Dermis blood vessel endothelial cell (primary cell): ENCODE measurements around the gene C18orf63. TPM values are rescaled to one million over a fixed set of nuclear protein-coding genes. Genes with fewer than 3 reads are reported as not detected.

Experiments
- DNase-seq: peaks from one replicate; pipeline ENCODE4 v3.0.0; 2010
- total RNA-seq: library from RNA; depleted of rRNA; stranded (reverse); fragments of >200 nt; gene quantifications from 2 replicates; pipeline ENCODE4 v1.2.3, GENCODE V29; 2014

The C18orf63 gene
- total RNA-seq, 1 donor from 2014 or later = not detected

DNA sequence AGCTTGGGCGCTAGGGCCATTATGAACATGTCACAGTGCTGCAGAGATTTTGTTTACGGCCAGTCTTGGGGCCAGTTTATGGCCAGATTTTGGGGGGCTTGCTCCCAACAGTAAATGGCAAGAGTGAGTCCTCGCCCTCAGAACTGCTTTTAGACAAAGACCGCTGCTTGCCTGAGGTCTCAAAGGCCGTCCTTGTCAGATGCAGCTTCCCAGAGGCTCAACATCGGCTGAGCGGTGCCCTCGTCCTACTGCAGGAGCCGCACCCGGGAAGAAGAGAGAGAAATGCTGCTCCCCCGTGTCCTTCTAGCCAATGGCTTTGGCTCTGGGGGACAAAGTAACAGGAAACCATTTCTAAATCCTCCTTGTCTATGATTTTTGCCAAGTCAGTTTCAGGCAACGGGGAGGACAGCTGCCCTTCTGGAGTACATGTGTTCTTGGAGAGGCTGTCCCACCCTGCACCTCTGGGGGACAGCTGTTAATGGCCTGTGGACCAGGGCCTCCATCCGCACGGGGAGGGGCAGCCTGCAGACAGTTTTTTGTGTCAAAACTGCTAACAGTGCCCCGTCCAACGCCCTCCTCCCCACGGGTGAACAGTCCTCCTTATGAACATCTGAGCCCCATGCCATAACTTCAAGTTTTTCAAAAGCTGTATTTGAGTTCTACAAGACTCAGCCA lies 66.1 kb downstream of the C18orf63 start:
- no peak for DNase-seq

DNA sequence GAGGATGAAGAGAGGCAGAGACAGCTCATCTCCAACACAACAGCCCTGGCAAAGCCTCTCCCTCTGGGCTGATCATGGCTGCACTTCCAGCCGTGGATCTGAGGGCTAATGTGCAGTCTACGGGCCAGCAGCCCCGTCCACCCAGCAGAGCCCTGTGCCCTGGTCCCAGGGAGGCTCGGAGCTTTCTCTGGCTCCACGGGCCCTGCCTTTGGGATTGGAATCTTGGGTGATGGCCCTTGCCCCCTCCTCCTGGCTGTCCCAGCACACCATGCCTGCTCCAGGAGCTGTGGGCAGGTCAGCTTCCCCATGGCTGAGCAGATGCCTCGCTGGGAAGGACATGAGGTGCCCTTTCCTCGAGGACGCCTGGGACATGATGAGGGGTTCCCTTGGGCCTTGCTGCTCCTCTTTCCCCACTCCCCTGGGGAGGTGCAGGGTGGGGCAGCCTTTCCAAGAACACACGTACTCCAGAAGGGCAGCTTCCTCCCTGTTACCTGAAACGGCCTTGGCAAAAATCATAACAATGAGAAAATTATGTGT lies 66.9 kb downstream of the C18orf63 start:
- no peak for DNase-seq

DNA sequence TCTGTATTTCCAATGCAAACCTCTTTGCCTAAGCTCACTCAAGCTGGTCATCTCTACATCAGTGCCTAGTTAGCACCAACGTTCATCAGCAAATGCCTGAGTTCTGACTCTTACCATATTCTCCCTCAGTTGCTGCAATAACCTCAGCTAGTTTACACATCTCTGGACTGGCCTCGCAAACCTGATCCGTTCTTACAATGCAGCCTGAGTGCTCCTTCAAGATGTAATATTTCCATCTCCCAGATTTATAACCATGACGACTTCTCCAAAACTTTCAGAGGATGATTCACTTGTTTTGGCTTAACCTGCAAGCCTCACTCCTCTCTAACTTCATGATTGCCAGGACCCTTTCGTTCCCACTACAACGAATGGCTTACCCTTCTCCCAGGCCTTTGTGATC lies 71.7 kb downstream of the C18orf63 start:
- no peak for DNase-seq

DNA sequence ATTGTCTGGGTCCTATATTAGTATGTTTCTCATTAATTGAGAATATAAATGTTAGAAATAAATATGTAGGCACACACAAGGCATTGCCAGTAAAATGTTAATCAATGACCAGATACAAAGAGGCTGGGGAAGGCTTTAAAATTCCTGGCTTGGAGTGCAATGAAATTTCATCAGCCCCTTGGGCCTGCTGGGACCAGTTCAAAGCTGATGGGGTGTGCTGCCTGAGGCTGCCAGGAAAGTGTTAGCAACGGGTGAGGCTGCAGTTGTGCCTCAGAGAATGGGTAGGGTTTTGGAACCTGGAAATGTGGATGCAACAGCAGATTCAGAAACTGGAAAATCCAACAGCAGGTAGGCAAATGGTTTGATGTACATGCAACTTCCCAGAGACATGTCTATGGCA lies 72.6 kb downstream of the C18orf63 start:
- DNase-seq = no peak

DNA sequence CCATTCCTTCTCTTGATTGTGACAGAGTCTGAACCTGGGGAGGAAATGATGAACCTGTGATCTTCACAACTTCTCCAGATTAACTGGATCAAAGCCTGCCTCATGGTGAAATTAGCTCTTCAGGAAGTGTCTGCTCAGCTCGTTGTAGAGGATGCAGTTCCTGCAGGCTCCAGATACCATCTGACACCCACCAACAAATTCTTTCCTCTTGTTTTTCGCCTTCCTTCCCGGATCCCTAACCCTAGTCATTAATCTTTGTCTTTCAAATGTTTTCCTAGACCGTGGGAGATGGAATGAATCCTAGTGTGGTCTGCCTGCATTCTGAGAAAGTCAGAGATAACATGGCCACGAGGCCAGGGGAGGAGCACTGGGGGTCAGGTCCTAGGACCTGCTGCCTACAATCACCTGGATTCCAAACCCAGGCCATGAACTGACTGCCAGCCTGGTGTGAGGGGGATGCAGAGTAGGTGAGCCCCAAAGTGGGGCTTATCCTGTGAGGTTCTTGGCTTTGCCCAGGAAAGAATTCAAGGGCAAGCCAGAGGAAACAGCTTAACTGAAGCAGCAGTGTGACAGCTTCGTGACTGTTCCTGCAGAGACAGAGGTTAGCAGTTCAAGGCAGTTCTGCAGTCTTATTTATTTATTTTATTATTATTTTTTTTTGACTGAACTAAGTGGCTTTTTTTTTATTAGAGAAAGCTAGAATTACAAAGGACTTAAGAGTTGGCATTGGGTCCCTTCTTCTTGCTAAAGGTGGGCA lies 73.7 kb downstream of the C18orf63 start:
- DNase-seq = no peak

DNA sequence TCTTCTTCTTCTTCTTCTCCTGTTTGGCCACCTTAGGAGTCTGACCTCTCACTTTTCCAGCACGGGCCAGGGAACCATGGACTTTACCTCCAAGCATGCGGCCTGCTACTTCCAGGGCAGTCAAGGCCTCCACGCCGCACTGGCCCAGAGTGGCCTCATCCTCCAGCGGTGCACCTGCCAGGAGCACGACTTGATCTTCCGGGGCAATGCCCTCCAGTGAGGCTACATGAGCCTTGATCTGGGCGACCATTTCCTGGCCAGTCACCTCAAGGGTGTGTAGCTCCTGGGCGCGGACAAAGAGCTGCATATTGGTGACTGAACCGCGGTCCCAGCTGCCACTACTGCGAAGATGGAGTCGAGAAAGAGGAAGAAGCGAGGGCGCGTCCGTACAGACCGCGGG lies 74.4 kb downstream of the C18orf63 start:
- DNase-seq = no peak

DNA sequence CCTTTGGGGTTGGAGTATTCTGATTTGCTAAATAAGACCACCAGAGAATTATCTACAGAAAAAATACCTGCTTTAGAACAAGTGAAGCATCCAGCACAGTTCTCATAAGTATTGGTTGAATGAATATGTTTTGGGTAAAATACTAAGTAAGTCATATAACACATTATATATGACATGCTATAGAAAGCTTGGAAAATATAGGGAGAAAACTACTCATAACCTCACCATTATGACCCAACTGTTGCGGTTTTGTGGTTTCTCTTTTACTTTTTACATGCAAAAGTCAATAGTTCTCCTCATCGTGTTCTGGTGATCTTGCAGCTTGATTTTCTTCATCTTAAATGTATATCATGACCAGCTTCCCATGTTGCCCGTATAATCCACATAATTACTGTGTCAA lies 75.3 kb downstream of the C18orf63 start:
- DNase-seq = no peak

DNA sequence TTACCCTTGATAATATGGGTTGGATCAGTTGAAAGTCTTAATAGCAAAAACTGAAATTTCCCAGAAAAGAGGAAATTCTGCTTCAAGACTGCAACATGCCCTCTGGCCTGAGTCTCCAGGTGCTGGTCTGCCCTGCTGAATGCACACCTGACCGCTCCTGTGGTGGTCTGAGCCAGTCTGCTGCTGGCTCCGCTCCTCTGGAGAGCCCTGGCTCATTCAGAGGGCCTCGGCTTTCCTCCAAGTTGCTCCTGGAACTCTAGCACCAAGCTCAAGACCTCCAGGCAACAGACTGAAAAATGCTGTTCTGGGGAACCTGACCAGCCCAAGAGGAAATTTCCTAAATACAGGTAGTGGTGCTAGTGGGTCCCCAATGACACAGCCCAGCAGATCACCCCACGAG lies 76.7 kb downstream of the C18orf63 start:
- no peak for DNase-seq

DNA sequence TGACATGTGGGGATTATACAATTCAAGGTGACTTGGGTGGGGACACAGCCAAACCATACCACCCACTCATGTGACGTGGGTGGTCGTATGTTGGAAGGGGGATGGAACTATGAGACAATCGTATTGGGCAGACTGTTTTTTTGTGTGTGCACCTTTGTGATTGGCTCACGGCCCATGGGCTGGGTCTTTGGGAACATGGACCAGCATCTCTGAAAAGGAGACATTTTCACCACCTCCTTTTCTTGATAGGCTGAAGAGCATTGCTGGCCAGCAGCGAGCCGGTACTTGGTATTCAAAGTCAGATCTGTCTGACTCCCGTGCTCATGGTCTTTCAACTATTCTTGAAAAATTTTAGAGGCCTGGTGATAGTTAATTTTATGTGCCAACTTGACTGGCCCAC lies 79.4 kb downstream of the C18orf63 start:
- no peak for DNase-seq

DNA sequence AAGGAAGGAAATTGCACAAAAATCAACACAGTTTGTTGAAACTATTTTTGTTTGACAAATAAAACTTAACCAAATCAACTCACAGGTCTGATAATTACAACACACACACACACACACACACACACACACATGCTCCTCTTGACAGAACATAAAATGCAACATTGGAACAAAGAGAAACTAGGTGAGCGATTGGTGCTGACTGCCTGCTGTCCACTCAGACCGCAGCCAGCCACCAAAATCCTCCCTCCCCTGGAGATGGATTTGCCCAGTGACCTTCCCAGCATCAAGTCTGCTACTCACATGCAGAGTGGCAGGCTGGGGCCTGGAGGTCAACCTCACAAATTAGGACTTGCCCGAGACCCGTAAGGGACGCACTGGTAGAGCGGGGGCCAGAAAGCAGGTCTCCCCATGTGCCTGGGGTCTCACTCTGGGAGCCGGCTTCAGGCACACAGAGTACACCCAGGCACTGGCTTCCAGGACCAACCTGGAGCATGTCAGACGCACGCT lies 80.1 kb downstream of the C18orf63 start:
- DNase-seq = no peak

DNA sequence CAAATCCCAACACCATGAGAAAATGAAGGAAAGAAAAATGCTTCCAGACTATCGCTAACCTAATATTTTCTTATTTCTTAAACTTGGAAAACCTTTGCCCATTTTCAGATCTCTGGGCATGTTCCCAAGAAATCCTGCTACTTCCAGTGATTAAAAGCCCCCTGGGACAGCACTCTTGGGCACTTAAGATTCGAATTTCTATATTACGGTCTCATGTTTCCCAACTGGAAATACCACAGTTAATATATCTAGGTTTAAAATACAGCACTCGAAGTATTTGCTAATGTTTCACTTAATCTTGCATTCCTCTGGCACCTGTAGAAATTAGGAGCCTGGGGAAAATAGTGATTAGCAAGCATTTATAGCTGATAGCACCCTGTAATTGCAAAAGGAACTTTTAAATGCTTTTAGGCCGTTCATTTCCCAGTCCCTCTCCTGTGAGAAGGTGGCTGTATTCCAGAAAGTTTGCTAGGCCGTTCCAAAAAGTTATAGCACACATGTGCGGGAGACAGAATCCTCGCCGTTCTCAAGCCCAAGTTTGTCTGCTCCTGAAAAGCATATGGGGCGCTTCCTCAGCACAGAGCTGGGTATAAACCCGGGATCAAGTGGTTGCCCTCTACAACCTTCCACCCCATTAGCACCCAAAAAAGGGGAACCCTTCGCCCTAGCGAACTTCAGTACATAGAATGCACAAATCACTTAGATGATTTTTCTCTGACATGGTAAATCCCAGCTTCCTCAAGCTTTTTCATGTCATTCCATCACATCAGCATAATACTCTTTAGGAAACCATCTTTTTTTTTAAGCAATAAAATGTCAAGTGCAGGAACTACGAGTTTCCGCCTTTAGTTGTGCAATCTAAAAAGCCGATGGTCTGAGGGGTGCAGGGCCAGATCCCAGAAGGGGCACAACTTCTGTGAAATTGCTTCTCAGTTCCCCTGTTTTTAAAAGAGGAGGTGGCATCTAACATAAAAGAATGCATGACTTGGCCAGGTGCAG lies 80.8 kb downstream of the C18orf63 start:
- DNase-seq = no peak

DNA sequence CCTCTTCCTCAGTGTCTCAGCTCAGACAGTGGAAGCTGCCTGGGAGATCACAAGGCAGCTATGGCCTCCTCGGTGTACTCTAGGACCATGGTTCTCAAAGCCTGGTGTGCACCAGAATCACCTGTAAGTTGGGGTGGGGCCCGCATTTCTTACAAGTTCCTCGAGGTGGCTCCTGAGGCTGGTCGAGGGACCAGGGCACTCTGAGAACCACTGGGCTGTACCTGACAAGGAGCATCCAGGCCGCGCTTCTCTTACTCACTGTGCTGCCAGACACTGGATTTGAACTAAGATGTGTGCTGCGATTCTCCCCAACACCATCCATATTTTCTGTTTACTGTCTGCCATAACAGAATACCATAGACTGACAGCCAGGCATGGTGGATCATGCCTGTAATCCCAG lies 81.9 kb downstream of the C18orf63 start:
- no peak for DNase-seq

DNA sequence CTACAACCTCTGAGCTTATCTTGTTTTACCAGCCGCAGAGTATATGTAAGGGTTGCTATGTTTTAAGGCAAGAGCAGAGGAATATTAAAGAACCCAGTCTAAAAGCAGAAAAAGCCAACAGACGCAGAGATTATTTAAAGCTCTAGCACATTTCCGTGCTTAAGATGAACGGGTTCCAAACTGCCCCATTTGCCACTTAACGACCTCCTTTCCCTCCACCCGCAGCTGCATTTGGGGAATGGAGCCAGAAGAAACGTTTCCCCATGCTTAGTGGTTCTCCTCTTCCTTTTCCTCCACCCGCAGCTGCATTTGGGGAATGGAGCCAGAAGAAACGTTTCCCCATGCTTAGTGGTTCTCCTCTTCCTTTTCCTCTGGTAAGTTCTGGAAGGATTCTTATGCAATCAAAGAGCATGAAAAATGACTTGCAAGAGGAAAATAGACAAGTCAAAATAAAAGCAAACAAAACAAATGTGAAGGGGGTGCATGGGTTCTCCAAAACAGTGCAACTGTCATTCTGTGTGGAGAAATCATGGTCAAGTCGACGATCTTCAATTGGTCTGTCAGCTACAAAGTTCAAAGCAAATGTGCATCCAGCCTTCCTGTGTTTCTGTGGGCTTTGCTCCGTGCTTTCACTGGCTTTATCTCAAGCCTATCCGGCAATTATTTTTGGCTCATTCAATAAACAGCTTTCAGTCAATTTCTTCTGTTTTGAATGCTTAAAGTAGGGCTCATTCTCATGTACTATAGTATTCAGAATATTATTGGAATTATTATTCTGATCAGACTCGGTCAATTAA lies 83.7 kb downstream of the C18orf63 start:
- no peak for DNase-seq

DNA sequence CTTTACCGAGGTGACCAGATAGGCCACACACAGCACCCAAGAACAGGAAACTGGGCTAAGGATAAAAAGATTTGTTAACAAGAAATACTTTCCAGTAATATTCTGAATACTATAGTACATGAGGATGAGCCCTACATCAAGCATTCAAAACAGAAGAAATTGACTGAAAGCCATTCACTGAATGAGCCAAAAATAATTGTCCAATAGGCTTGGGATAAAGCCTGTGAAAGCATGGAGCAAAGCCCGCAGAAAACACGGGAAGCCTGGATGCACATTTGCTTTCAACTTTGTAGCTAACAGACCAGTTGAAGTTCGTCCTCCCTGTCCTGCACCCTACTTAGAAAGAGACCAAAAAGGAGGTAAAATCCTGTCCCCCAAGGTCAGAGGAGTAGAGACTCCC lies 85.2 kb downstream of the C18orf63 start:
- no peak for DNase-seq

DNA sequence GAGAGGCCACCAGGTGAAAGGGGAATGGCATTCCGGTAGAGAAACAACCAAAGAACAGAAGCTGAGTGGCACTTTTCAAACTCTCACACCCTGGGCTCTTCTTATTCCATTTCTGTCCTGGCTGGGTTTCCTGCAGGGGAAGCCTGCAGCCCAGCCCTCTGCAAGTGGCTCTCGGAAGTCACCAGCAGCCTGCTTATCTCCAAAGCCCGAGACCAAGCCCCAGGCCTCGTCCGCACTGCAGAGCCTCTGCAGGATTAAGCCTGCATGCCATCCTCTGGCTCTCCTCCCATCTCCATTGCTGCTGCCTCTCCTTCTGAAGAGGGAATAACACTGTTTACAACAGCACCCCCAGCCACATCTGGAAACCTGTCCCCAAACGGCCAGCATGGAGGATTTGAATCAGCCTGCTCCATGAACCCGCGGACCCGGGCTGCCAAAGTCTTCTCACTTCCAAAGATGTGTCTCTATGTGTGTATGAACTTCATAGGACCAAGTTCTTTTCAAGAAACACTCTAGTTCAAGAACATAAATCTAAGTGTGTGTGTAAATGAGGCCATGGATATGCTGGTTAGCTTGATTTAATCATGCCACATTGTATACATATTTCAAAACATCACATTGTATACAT lies 87.3 kb downstream of the C18orf63 start:
- DNase-seq = no peak

DNA sequence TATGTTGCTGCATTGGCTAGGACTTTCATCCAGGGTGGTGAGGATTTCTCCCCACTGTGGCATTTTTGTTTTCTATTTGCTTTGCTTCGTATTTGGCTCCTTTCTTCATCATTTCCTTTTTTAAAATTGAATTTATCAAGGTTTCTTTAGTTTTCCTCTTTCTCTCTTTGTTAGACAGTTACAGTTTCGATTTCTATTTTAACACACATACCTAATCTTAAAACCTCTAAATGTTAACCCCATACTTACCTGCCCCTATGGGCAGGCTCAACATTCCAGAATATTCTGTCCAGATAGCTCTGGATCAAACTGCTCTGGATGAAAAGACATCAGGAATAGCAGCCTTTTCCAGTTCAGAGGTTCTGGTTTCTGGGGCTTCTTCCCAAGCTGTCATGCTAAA lies 92.2 kb downstream of the C18orf63 start:
- DNase-seq = no peak

Other genes with a start within 250 kb of the C18orf63 start
- gene FBXO15, start 168.0 kb upstream of the C18orf63 start, total RNA-seq = 1.7 TPM in 1 of 2 replicates, not detected in the other
- gene TIMM21, start 167.3 kb upstream of the C18orf63 start, total RNA-seq = 20.4 and 32.5 TPM in 2 replicates
- gene CYB5A, start 23.9 kb upstream of the C18orf63 start, total RNA-seq = 58.3 and 86.8 TPM in 2 replicates
- gene DIPK1C, start 141.5 kb downstream of the C18orf63 start, total RNA-seq = not detected in 2 replicates
- 124 and 161 TPM in 2 replicates for gene CNDP2, start 180.5 kb downstream of the C18orf63 start, total RNA-seq
- gene CNDP1, start 218.7 kb downstream of the C18orf63 start, total RNA-seq = not detected in 2 replicates